OCI-LY3 (cell line): Measurements from ENCODE around the gene OSER1.

Source experiments
- CTCF ChIP-seq: fragments of 200-600, 300-600 bp; sonication (generic); IDR thresholded peaks from 2 replicates; pipeline ENCODE4 v1.5.1; 2014; ENCODE audit warnings: antibody characterized with exemption, low read length, low read depth
- EZH2phosphoT487 ChIP-seq: fragments of 200-600 bp; shearing (Covaris generic); IDR thresholded peaks from 2 replicates; pipeline ENCODE4 v1.6.1; 2018; ENCODE audit warnings: antibody characterized with exemption, mixed run types, low read depth

GRCh38 chr20:44234566-44235317, 24.2 kb upstream of the OSER1 start:
- TF ChIP-seq CTCF, result no peak
- TF ChIP-seq EZH2phosphoT487, result no peak
